ENCODE measurements around the gene GATAD2B.
"Not testable (repeated sequence)": the region's sequence is repeated elsewhere in the genome, so short reads cannot be mapped to it uniquely, and the experiment has no call there.

Gene GATAD2B

DNA sequence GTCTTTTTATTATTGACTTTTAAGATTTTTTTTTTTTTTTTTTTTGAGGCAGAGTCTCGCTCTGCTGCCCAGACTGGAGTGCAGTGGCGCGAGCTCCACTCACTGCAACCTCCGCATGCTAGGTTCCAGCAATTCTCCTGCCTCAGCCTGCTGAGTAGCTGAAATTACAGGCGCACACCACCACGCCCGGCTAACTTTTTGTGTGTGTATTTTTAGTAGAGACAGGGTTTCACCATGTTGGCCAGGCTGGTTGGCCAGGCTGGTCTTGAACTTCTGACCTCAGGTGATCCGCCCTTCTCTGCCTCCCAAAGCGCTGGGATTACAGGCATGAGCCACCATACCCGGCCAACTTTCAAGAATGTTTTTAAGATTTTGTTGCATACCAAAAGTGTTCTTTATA is 156.1 kb downstream of the GATAD2B start:
- peaks cover 20 to 33% of the 10 kb centered on the region in 2 donors for H3K4me1 ChIP-seq (ENCODE audit: control insufficient read depth in 1 of 2, insufficient read depth in 2 of 2, low read length in 2 of 2)
- H3K9me3 ChIP-seq (ENCODE audit: control insufficient read depth in 1 of 2, low read length in 2 of 2); H3K27me3 ChIP-seq (ENCODE audit: control insufficient read depth in 1 of 2, insufficient read depth in 2 of 2, low read length in 2 of 2); H3K4me3 ChIP-seq (ENCODE audit: low read depth in 1 of 2, low read length in 2 of 2); H3K9ac ChIP-seq (ENCODE audit: low read depth in 1 of 2, low read length in 2 of 2); H3K27ac ChIP-seq (ENCODE audit: low read depth, low read length): not testable (repeated sequence)
- H3K36me3 ChIP-seq (ENCODE audit: control insufficient read depth in 1 of 2, insufficient read depth in 2 of 2, low read length in 2 of 2): peaks cover 33 to 72% of the 10 kb centered on the region in 2 donors

DNA sequence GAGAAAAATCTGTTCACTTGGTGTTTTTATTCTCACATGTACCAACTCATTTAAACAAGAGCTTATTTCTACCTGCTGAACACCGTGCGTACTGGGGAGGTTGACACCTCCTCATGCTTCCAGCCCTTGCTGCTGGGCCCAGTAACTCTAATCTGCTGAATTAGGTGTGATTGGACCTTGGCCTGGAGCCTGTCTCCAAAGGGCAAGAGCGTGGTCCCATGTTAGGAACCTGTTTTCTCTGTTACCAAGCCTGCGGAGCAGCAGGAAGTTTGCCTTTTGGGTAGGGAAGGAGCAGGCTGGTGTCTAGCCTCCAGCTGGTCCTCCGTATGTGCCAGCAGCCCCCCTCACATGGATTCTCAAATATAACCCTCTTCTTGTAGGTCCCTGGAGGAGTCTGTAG is 158.5 kb downstream of the GATAD2B start:
- H3K4me3 ChIP-seq (ENCODE audit: low read depth in 1 of 2, low read length in 2 of 2): no peak overlapping the region
- no peaks in the 10 kb centered on the region for H3K9me3 ChIP-seq (ENCODE audit: control insufficient read depth in 1 of 2, low read length in 2 of 2)
- peaks cover 20 to 33% of the 10 kb centered on the region in 2 donors for H3K4me1 ChIP-seq (ENCODE audit: control insufficient read depth in 1 of 2, insufficient read depth in 2 of 2, low read length in 2 of 2)
- H3K36me3 ChIP-seq (ENCODE audit: control insufficient read depth in 1 of 2, insufficient read depth in 2 of 2, low read length in 2 of 2): peaks cover 32 to 73% of the 10 kb centered on the region in 2 donors
- H3K27me3 ChIP-seq (ENCODE audit: control insufficient read depth in 1 of 2, insufficient read depth in 2 of 2, low read length in 2 of 2): no peaks in the 10 kb centered on the region
- H3K9ac ChIP-seq (ENCODE audit: low read depth in 1 of 2, low read length in 2 of 2): no peak overlapping the region
- no peak overlapping the region for H3K27ac ChIP-seq (ENCODE audit: low read depth, low read length)

DNA sequence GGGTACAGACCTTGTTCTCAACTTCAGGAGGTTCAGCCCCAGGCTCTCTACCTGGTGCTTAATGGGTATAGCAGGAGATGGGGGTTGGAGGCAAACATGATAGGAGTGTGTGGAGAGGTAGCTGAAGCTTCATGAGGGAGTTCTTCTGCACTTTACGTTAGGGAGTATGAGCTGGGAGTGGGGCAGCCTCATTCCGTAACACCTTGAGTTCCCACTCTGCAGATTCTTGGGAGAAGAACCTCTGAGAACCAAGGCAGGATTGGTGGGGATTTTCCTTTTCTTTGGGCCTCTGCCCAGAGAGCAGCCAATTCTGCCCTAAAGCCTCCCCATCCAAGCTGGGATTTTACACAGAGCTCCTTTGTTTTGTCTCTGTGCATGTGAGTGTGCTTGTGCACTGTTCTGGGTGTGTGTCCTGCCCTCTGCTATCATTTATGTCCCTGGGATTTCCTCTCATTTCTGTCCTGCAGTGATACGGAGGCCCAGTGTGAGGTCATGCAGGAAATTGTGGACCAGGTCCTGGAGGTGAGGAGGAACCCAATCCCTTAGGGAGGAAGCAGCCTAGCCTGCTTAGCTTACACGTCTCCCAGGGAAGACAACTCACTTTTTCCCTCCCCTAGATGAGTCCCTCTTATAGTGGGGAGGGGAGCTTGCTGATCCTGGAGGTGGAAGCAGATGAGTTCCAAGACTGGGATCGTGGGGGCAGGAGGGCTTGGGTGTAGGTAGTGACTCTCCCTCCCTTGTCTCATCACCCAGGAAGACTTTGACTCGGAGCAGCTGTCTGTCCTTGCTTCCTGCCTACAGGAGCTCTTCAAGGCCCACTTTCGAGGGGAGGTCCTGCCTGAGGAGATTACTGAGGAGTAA is 159.2 kb downstream of the GATAD2B start:
- peaks cover 16 to 28% of the 10 kb centered on the region in 2 donors for H3K4me1 ChIP-seq (ENCODE audit: control insufficient read depth in 1 of 2, insufficient read depth in 2 of 2, low read length in 2 of 2)
- no peak overlapping the region for H3K4me3 ChIP-seq (ENCODE audit: low read depth in 1 of 2, low read length in 2 of 2)
- peaks cover 34 to 73% of the 10 kb centered on the region in 2 donors for H3K36me3 ChIP-seq (ENCODE audit: control insufficient read depth in 1 of 2, insufficient read depth in 2 of 2, low read length in 2 of 2)
- H3K27me3 ChIP-seq (ENCODE audit: control insufficient read depth in 1 of 2, insufficient read depth in 2 of 2, low read length in 2 of 2): no peaks in the 10 kb centered on the region
- H3K9me3 ChIP-seq (ENCODE audit: control insufficient read depth in 1 of 2, low read length in 2 of 2): no peaks in the 10 kb centered on the region
- no peak overlapping the region for H3K9ac ChIP-seq (ENCODE audit: low read depth in 1 of 2, low read length in 2 of 2)
- no peak overlapping the region for H3K27ac ChIP-seq (ENCODE audit: low read depth, low read length)

DNA sequence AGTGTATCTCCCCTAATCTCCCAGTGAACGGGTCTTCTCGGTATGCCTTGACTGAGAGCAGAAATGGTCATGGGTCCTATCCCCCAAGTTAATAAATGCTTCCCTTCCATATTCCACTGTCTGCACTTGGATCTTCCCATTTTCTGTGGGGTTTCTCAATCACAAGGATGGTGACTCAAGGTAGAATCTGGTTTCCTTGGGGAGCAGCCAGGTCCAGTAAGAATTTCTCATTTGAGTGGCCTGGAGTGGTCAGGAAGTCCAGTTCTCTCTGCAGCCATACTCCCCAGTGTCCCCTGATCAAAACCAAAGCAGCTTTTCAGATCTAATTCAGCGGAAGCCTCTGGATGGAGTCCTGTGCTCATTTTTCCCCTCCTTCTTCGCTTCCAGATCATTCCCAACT is 162.3 kb downstream of the GATAD2B start:
- H3K4me1 ChIP-seq (ENCODE audit: control insufficient read depth in 1 of 2, insufficient read depth in 2 of 2, low read length in 2 of 2): peaks cover 5 to 18% of the 10 kb centered on the region in 2 donors
- H3K9ac ChIP-seq (ENCODE audit: low read depth in 1 of 2, low read length in 2 of 2): no peak overlapping the region
- H3K4me3 ChIP-seq (ENCODE audit: low read depth in 1 of 2, low read length in 2 of 2): no peak overlapping the region
- H3K9me3 ChIP-seq (ENCODE audit: control insufficient read depth in 1 of 2, low read length in 2 of 2): no peaks in the 10 kb centered on the region
- H3K36me3 ChIP-seq (ENCODE audit: control insufficient read depth in 1 of 2, insufficient read depth in 2 of 2, low read length in 2 of 2): peaks cover 31 to 77% of the 10 kb centered on the region in 2 donors
- H3K27me3 ChIP-seq (ENCODE audit: control insufficient read depth in 1 of 2, insufficient read depth in 2 of 2, low read length in 2 of 2): no peaks in the 10 kb centered on the region
- H3K27ac ChIP-seq (ENCODE audit: low read depth, low read length): no peak overlapping the region

All from duodenal mucosa (tissue), 2 donors.